ENCODE measurements around the gene COL24A1.

The COL24A1 gene

DNA sequence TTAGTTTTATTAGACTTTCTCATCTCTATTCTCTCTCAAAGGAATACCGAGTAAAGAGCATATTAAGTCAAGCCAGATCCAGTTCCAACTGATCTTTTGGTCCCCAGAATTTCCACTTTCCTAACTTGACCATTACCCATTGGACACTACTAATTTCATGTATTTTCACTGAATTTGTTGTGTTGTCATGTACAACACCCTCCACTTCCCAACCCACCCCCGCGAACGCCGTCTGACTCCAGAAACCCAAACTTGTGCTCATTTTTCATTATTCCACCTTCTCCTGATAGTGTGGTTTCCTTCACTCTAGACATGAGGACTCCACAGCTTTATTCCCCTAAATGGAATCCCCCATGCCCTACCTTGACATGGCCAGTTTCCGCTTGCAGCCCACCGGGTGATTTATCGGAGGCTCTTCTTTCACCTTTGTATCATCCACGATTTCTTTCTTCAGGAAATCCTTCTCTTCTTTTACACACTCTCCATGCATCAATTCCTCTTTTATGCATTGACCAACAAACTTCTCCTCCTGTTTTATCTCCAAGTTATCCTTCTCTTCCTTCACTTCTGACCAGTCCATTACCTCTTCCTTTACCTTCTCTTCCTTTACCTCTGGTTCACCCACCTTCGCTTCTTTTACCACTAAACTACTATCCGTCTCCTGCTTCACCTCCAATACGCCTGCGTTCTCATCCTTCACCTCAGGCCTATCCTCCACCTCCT lies 449.1 kb downstream of the COL24A1 start:
- no peak for DNase-seq (ENCODE audit: low spot score)
- Histone ChIP-seq H3K27ac (peak overlapping the region; percentile 65 to 90), H3K4me3 (peak overlapping the region; percentile 80)
- TF ChIP-seq, protein P1, sequence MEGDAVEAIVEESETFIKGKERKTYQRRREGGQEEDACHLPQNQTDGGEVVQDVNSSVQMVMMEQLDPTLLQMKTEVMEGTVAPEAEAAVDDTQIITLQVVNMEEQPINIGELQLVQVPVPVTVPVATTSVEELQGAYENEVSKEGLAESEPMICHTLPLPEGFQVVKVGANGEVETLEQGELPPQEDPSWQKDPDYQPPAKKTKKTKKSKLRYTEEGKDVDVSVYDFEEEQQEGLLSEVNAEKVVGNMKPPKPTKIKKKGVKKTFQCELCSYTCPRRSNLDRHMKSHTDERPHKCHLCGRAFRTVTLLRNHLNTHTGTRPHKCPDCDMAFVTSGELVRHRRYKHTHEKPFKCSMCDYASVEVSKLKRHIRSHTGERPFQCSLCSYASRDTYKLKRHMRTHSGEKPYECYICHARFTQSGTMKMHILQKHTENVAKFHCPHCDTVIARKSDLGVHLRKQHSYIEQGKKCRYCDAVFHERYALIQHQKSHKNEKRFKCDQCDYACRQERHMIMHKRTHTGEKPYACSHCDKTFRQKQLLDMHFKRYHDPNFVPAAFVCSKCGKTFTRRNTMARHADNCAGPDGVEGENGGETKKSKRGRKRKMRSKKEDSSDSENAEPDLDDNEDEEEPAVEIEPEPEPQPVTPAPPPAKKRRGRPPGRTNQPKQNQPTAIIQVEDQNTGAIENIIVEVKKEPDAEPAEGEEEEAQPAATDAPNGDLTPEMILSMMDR (IDR thresholded peaks at IDR 0.05): no peak

DNA sequence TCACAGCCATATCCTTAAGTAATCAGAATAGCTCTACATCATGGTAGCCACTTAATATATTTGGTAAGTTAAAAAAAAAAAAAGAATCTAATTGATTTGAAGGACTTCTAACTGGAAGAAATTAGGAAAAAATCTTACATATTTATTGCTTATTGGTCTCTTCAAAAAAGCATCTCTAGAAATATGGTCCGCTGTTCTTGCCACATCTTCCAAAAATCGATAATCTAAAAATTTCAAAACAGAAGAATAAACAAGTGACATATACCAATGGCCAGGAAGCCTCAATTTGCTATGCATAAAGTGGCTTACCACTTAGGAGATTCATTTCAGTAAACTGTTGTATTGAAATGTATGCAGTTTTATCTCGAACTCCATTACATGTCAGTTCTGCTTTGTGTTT lies 450.6 kb downstream of the COL24A1 start:
- H3K27ac ChIP-seq: no peak overlapping the region
- no peak for DNase-seq (ENCODE audit: low spot score)
- H3K4me3 ChIP-seq: no peak overlapping the region
- TF ChIP-seq, protein P1 (IDR thresholded peaks at IDR 0.05): no peak

DNA sequence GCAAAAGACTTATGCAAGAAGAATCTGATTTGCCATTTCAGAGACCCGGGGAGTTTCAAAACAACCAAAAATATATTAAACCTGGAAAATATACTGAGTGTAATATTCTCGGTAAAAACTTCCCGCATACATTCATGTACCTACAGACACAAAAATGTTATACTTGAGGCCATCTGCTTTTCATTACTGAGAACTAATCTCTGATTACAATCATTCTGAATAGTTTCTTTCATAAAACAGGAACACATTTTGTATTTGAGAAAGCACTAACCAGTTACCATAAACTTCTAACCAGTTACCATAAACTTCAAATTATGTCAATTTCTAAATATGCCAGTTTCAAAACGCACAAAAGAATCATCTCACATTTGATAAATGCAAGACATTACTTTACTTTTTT lies 456.1 kb downstream of the COL24A1 start:
- TF ChIP-seq, protein P1 (IDR thresholded peaks at IDR 0.05): no peak
- DNase-seq (ENCODE audit: low spot score): no peak
- H3K4me3 ChIP-seq: no peak overlapping the region
- H3K27ac ChIP-seq: no peak overlapping the region

DNA sequence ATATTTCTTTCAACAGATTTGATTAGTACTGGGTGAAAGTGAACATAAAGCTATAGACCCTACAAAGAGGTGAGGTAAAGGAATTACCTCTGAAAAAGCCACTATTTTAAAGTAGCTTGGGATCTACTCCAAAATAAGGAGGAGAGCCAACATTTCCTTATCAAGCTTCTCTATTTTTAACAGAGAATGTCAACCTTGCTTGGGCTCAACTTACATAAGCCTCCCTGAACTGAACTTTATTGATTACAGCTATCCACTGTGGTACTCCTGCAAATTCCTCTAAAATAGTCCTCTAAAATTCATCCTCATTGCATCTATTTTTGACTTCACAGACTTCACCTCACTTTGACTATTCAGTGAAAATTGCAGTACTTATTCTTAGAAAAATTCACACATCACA lies 458.7 kb downstream of the COL24A1 start:
- H3K4me3 ChIP-seq: no peak overlapping the region
- TF ChIP-seq, protein P1 (IDR thresholded peaks at IDR 0.05): no peak
- H3K27ac ChIP-seq: no peak overlapping the region
- no peak for DNase-seq (ENCODE audit: low spot score)

DNA sequence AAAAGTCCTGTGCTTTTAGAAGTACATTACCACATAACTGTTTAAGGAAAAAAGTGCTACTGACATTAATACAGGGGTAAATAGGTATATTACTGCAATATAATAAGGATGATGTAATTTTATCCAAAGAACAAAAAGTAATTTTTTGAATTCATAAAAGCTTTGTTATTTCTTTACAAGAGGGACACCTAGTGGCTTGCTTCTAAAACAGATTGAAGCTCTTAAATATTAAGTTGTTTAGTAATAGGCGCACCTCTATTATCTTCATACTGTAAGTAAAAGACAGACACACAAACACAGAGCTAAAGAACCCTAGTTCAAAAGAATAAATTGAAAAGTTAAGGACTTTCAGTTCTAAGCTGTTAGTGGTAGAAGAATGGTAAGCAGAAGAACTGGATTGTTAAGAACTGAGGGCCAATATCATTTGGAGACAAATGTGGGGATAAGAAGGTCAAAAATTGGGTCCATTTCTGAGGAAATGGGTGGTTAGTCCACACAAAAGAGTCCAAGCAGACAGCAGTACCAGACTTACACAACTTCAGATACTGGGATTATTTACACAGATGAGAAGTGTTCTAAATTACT lies 463.8 kb downstream of the COL24A1 start:
- Histone ChIP-seq H3K27ac (no peak overlapping the region), H3K4me3 (no peak overlapping the region)
- no peak for DNase-seq (ENCODE audit: low spot score)
- TF ChIP-seq, protein P1 (IDR thresholded peaks at IDR 0.05): no peak

DNA sequence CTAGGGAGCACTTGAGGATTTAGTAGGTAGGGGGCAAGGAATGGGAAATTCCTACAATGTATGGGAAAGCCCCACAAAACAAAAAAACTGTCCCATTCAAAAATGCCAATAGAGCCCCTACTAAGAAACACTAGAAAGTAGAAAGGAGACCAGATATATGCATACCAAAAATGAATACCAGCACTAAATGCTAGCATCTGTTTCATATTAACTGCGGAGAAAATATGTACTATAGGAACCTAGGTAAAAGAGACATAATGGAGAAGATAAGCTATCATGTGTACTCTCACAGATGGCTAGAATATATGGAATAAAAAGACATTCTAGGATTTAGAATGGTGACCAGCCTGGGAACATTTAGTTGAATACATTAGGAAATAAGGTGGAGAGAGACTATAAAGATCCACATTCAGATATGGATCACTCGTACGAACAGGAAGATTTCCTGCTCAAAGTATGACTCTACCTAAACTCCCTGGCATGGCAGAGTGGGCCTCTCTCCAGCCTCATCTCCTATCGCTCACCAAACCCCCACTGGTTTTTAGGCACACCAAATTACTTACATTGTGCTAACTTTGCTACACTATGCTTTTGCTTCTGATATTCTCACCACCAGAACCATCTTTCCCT lies 466.7 kb downstream of the COL24A1 start:
- H3K4me3 ChIP-seq: no peak overlapping the region
- DNase-seq (ENCODE audit: low spot score): no peak
- no peak overlapping the region for H3K27ac ChIP-seq
- TF ChIP-seq, protein P1 (IDR thresholded peaks at IDR 0.05): no peak

Measured in coronary artery (tissue), 2 donors.